ENCODE results near the gene CMTM6.
"Not testable (repeated sequence)": the region's sequence is repeated elsewhere in the genome, so short reads cannot be mapped to it uniquely, and the experiment has no call there.

The CMTM6 gene

GRCh38 chr3:32447865-32448400 is 54.7 kb downstream of the CMTM6 start:
- DNase-seq (ENCODE audit: low spot score) = no peak

- DNase-seq (ENCODE audit: low spot score) = no peak
Measured at GRCh38 chr3:32443478-32443877, 59.2 kb downstream of the CMTM6 start.

DNA sequence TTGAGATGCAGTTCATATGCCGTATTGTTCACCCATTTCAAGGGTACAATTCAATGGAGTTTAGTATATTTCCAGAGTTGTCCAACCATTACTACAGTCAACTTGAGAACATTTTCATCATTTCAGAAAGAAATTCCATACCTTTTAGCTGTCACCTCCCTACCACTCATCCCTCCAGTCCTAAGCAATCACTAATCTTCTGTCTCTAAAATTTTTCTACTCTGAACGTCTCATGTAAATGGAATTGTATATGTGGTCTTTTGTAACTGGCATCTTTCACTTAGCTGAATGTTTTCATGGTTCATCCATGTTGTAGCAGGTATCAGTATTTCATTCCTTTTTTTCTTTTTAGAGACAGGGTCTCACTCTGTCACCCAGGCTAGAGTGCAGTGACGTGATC is 59.9 kb downstream of the CMTM6 start:
- DNase-seq (ENCODE audit: low spot score) = no peak

DNA sequence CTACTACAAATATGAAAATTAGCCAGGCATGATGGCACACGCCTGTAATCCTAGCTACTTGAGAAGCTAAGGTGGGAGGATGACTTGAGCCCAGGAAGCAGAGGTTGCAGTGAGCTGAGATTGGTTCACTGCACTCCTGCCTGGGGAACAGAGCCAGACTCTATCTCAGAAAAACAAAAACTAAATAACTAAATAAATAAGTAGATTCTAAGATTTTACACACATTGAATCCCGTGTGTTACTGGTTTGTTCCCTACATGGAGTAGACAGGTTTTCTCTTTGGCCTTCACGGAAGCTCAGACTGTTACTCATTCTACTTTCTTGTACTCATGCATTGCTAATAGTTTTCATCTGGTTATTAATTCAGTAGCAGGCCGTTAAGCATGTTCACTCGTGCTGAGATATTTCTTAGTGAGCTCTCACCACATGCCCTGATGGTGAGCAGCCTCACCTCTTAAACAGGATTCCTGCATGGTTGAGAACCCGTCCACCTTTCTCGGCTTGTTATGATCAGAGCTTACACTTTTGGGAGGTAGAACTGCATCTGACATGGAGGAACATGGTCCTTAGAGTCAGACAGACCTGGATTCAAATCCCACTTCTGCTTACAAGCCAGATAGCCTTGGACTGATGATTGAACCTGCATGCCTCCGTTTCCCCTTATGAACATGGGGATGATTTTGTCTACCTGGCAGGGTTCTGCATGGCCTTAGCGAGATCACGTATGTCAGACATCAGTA is 61.9 kb downstream of the CMTM6 start:
- DNase-seq (ENCODE audit: low spot score) = no peak

- not testable (repeated sequence) for DNase-seq (ENCODE audit: low spot score)
Measured at GRCh38 chr3:32439421-32439820, 63.2 kb downstream of the CMTM6 start.

DNA sequence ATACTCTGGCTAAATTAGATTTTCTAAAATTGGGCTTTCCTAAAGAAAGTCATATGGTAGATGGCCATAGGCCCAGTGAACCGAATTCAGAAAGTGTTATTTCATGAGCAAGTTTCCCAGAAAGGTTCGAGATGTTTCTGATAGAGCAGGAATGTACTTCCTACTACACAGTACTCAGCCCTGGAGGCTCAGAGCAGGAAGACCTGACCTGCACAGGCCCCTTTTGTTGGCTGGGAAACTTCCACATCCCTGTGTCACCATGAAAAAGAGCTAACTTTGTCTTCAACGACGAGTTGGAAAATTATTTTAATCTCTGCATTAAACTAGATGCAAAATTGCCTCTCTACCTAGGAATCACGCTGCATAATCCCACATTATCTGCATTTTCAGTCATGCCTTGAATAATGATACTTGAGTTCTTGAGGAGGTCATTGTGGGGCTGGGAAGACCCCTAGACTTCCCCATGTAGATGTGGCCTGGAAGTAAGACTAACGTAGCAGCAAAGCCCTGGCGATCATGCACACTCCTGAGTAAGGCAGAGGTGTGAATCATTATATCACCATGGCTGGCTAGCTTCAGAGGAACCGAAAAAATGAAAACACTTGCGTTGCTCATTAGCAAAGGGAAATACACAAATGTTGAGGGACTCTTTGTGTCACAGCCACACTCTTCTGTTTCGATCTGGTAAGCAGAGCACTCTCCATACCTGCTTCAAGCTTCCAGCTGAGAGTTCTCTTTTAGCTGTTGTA is 63.9 kb downstream of the CMTM6 start:
- no peak for DNase-seq (ENCODE audit: low spot score)

- no peak for DNase-seq (ENCODE audit: low spot score)
Measured at GRCh38 chr3:32437896-32438295, 64.8 kb downstream of the CMTM6 start.

DNA sequence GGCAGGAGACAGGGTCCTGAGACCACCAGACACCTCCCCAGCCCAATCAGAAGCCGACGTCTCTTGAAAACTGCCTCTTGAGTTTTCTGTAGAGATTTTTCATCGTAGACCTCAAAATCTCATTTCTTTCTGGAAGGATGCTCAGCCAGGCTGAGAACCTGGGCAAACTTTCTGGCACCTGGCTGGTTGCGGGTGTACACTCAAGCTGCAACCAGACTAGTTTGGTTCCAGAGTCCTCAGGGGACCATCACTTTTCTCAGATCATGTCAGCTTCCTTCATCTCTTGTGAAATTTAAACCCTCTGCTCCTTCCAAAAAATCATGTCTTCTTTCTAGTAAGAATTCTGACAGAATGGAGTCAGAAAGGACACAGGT is 65.8 kb downstream of the CMTM6 start:
- DNase-seq (ENCODE audit: low spot score) = no peak

- no peak for DNase-seq (ENCODE audit: low spot score)
Measured at GRCh38 chr3:32435911-32436815, 66.5 kb downstream of the CMTM6 start.

GRCh38 chr3:32434206-32434605 is 68.4 kb downstream of the CMTM6 start:
- DNase-seq (ENCODE audit: low spot score) = no peak

- DNase-seq (ENCODE audit: low spot score) = no peak
Measured at GRCh38 chr3:32432711-32433530, 69.7 kb downstream of the CMTM6 start.

GRCh38 chr3:32432045-32432710 is 70.5 kb downstream of the CMTM6 start:
- DNase-seq (ENCODE audit: low spot score) = no peak

DNA sequence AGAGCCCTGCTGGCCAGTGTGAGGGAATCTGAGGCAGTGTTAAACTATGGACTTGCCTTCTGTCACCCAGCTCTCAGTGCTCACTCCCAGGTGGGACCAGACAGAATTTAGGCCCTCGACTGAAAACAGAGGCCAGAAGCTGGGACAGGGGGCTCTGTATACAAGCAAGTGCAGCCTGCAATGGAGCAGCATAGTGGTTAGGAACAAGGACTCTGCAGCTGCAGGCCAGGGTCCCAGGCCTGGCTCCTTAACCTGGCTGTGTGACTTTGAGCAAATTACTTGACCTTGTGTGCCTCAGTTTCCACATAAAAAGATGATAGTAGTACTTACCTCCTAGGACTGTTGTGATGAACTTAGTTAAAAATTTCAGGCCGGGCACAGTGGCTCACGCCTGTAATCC is 71.2 kb downstream of the CMTM6 start:
- no peak for DNase-seq (ENCODE audit: low spot score)
